ENCODE results near the gene CGB7. TPM values are rescaled to one million over a fixed set of nuclear protein-coding genes. Genes with fewer than 3 reads are reported as not detected.
"Not testable (repeated sequence)": the region's sequence is repeated elsewhere in the genome, so short reads cannot be mapped to it uniquely, and the experiment has no call there.

Gene CGB7
- total RNA-seq, 2 experiments from 2014 or later = not detected

- H3K4me1 Mint-ChIP-seq; CTCF ChIA-PET; H3K27me3 Mint-ChIP-seq; POLR2A ChIA-PET; H3K4me3 Mint-ChIP-seq; H3K27ac Mint-ChIP-seq; H3K36me3 Mint-ChIP-seq (ENCODE audit: low read depth); H3K9me3 Mint-ChIP-seq; DNase-seq: not testable (repeated sequence)
Observed at GRCh38 chr19:49049011-49049410, 8.5 kb downstream of the CGB7 start, which contains the start of gene CGB8. CGB8 (minus strand) TSS chr19:49049111; CDS start chr19:49048739, 372 bp downstream.

GRCh38 chr19:49043548-49043947, 14.0 kb downstream of the CGB7 start, which contains the start of gene CGB5:
CGB5 (plus strand) TSS chr19:49043848; CDS start chr19:49044210, 362 bp downstream.
- H3K4me3 Mint-ChIP-seq; DNase-seq; H3K27ac Mint-ChIP-seq; H3K4me1 Mint-ChIP-seq; H3K9me3 Mint-ChIP-seq; CTCF ChIA-PET; POLR2A ChIA-PET; H3K36me3 Mint-ChIP-seq (ENCODE audit: low read depth); H3K27me3 Mint-ChIP-seq: not testable (repeated sequence)

- H3K27me3 Mint-ChIP-seq; H3K4me1 Mint-ChIP-seq; H3K4me3 Mint-ChIP-seq; POLR2A ChIA-PET; DNase-seq; H3K27ac Mint-ChIP-seq; H3K9me3 Mint-ChIP-seq; CTCF ChIA-PET; H3K36me3 Mint-ChIP-seq (ENCODE audit: low read depth): not testable (repeated sequence)
Observed at GRCh38 chr19:49042666-49043065, 14.9 kb downstream of the CGB7 start.

GRCh38 chr19:49042177-49042576, 15.4 kb downstream of the CGB7 start:
- CTCF ChIA-PET = no interaction called here
- H3K9me3 Mint-ChIP-seq = no peaks in the 10 kb centered on the region
- no peaks in the 10 kb centered on the region for H3K36me3 Mint-ChIP-seq (ENCODE audit: low read depth)
- POLR2A ChIA-PET = no interaction called here
- DNase-seq = no peak
- no peaks in the 10 kb centered on the region for H3K27me3 Mint-ChIP-seq
- H3K4me3 Mint-ChIP-seq = no peak overlapping the region
- H3K4me1 Mint-ChIP-seq = no peaks in the 10 kb centered on the region
- no peak overlapping the region for H3K27ac Mint-ChIP-seq

- CTCF ChIA-PET; H3K27ac Mint-ChIP-seq; POLR2A ChIA-PET; H3K4me3 Mint-ChIP-seq; H3K9me3 Mint-ChIP-seq; H3K4me1 Mint-ChIP-seq; H3K36me3 Mint-ChIP-seq (ENCODE audit: low read depth); H3K27me3 Mint-ChIP-seq; DNase-seq: not testable (repeated sequence)
Observed at GRCh38 chr19:49039736-49040135, 17.8 kb downstream of the CGB7 start.

GRCh38 chr19:49038557-49039276, 18.8 kb downstream of the CGB7 start:
- CTCF ChIA-PET = interaction anchor here (0.6 kb wide), 1 partner anchor 284 kb away, joined by 4 read pairs; no protein-coding TSS in a partner anchor
- H3K27me3 Mint-ChIP-seq; H3K9me3 Mint-ChIP-seq; DNase-seq; H3K36me3 Mint-ChIP-seq (ENCODE audit: low read depth); H3K4me3 Mint-ChIP-seq; POLR2A ChIA-PET; H3K4me1 Mint-ChIP-seq; H3K27ac Mint-ChIP-seq: not testable (repeated sequence)

- H3K27me3 Mint-ChIP-seq; H3K4me1 Mint-ChIP-seq; DNase-seq; H3K9me3 Mint-ChIP-seq; H3K4me3 Mint-ChIP-seq; H3K36me3 Mint-ChIP-seq (ENCODE audit: low read depth); POLR2A ChIA-PET; H3K27ac Mint-ChIP-seq: not testable (repeated sequence)
- CTCF ChIA-PET = interaction anchor here (0.6 kb wide), 1 partner anchor 284 kb away, joined by 4 read pairs; no protein-coding TSS in a partner anchor
Observed at GRCh38 chr19:49038111-49038510, 19.4 kb downstream of the CGB7 start.

- H3K27me3 Mint-ChIP-seq = not testable (repeated sequence)
Observed at GRCh38 chr19:49036815-49037214, 20.7 kb downstream of the CGB7 start, which contains the start of gene CGB1. CGB1 (minus strand) TSS chr19:49036895; CDS start chr19:49036711, 184 bp downstream.

GRCh38 chr19:49031642-49032301, 25.8 kb downstream of the CGB7 start, which contains the start of gene CGB2:
CGB2 (plus strand) TSS chr19:49031890; CDS start chr19:49032096, 206 bp downstream.
- H3K4me3 Mint-ChIP-seq = peak within 1 kb of the TSS; percentile 18
- CTCF ChIA-PET = interaction anchor here (0.7 to 0.9 kb wide), 2 partner anchors 12 to 32 kb away, joined by 3 read pairs; no protein-coding TSS in a partner anchor
- H3K27me3 Mint-ChIP-seq; POLR2A ChIA-PET; H3K36me3 Mint-ChIP-seq (ENCODE audit: low read depth); H3K4me1 Mint-ChIP-seq; H3K9me3 Mint-ChIP-seq: not testable (repeated sequence)
- peak within 1 kb of the TSS; percentile 14 for H3K27ac Mint-ChIP-seq
- peak; percentile 77 for DNase-seq

More at GRCh38 chr19:49036815-49037214, 20.7 kb downstream of the CGB7 start, which contains the start of gene CGB1:
- H3K4me3 Mint-ChIP-seq; H3K36me3 Mint-ChIP-seq (ENCODE audit: low read depth); H3K27ac Mint-ChIP-seq; H3K9me3 Mint-ChIP-seq; POLR2A ChIA-PET; CTCF ChIA-PET; H3K4me1 Mint-ChIP-seq: not testable (repeated sequence)
- peak; percentile 53 for DNase-seq

- POLR2A ChIA-PET; H3K36me3 Mint-ChIP-seq (ENCODE audit: low read depth); H3K4me1 Mint-ChIP-seq; H3K27me3 Mint-ChIP-seq; H3K9me3 Mint-ChIP-seq; CTCF ChIA-PET; DNase-seq; H3K4me3 Mint-ChIP-seq; H3K27ac Mint-ChIP-seq: not testable (repeated sequence)
Observed at GRCh38 chr19:49030323-49030722, 27.2 kb downstream of the CGB7 start.

GRCh38 chr19:49029749-49030148, 27.8 kb downstream of the CGB7 start:
- H3K27me3 Mint-ChIP-seq; H3K9me3 Mint-ChIP-seq; H3K4me3 Mint-ChIP-seq; POLR2A ChIA-PET; H3K36me3 Mint-ChIP-seq (ENCODE audit: low read depth); CTCF ChIA-PET; DNase-seq; H3K4me1 Mint-ChIP-seq; H3K27ac Mint-ChIP-seq: not testable (repeated sequence)

GRCh38 chr19:49028686-49029085, 28.9 kb downstream of the CGB7 start:
- H3K4me1 Mint-ChIP-seq; CTCF ChIA-PET; H3K4me3 Mint-ChIP-seq; POLR2A ChIA-PET; H3K27ac Mint-ChIP-seq; DNase-seq; H3K27me3 Mint-ChIP-seq; H3K9me3 Mint-ChIP-seq; H3K36me3 Mint-ChIP-seq (ENCODE audit: low read depth): not testable (repeated sequence)

- H3K27ac Mint-ChIP-seq; DNase-seq; POLR2A ChIA-PET; H3K4me3 Mint-ChIP-seq; H3K36me3 Mint-ChIP-seq (ENCODE audit: low read depth); H3K27me3 Mint-ChIP-seq; CTCF ChIA-PET; H3K9me3 Mint-ChIP-seq: not testable (repeated sequence)
- H3K4me1 Mint-ChIP-seq = peaks cover 13% of the 10 kb centered on the region
Observed at GRCh38 chr19:49025599-49025998, 31.9 kb downstream of the CGB7 start.

- H3K4me1 Mint-ChIP-seq = peaks cover 16% of the 10 kb centered on the region
- H3K27me3 Mint-ChIP-seq; H3K27ac Mint-ChIP-seq; POLR2A ChIA-PET; H3K36me3 Mint-ChIP-seq (ENCODE audit: low read depth); CTCF ChIA-PET; H3K4me3 Mint-ChIP-seq; DNase-seq; H3K9me3 Mint-ChIP-seq: not testable (repeated sequence)
Observed at GRCh38 chr19:49025088-49025487, 32.5 kb downstream of the CGB7 start.

All from activated CD4-positive, alpha-beta memory T cell treated with anti-CD3 and anti-CD28 coated beads, Interleukin-2, amount 10 ng/mL, durations not matched to agents 7 days and 5 days (primary cell).